Measurements from ENCODE around the gene RCN1. TPM values are rescaled to one million over a fixed set of nuclear protein-coding genes. Genes with fewer than 3 reads are reported as not detected.

Gene RCN1
- total and polyA plus RNA-seq, 2 of the 8 experiments (the other 6 are each of a cell fraction or from before 2014, with no cell fraction given) = 45.1 to 123 TPM

GRCh38 chr11:32136657-32137056, 45.8 kb downstream of the RCN1 start (continued):
- no peak for TF ChIP-seq CHD7 (IDR thresholded peaks at IDR 0.05; ENCODE audit: insufficient replicate concordance, low read length)
- no peak for TF ChIP-seq SIRT6 (IDR thresholded peaks at IDR 0.05; ENCODE audit: low read length)

Data from H1 (cell line).